Spleen (tissue), 3 donors: ENCODE results near the gene HEPHL1.

Source experiments
- POLR2A ChIP-seq, 3 donors: fragments of 450-650 bp; IDR thresholded peaks; one replicate each; pipeline ENCODE4 v1.5.1; 2017; ENCODE audit warnings: antibody characterized with exemption in 3 of 3, mild to moderate bottlenecking in 1 of 3
- POLR2AphosphoS5 ChIP-seq, 3 donors: sonication (generic); formaldehyde crosslinking; IDR thresholded peaks; one replicate each; pipeline ENCODE4 v1.5.1; 2017; ENCODE audit warnings: antibody characterized with exemption in 3 of 3

DNA sequence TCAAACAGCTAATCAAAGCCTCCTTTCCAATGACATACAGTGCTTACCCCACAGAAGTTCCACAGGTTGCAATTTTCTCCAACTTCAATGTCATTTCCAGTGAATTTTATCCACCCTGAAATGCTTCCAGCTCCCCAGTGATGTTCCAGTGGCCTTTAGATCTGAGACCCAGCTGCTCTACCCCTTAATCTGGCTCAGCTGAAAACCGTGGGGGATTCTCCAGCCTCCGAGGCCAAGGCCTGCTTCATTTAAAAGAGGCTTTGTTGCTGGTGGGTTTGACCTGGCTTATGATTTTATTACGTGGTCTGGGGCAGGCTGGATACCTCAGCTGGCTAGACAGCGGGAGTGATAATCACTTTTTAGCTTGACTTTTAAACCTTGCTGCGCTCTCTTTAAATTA lies 10.9 kb downstream of the HEPHL1 start:
- TF ChIP-seq POLR2A (IDR thresholded peaks at IDR 0.05) = no peak
- no peak for TF ChIP-seq POLR2AphosphoS5 (IDR thresholded peaks at IDR 0.05)
